T-helper 2 cell (primary cell): ENCODE measurements around the gene RIN3.
A peak's percentile ranks its signal among the peaks of the same experiment; 100 is the strongest.

Experiments
- DNase-seq, 5 experiments: peaks; one replicate each; pipeline versions ENCODE4 v3.0.0 to v3.0.0-alpha.2; 2012 to 2022

The RIN3 gene

GRCh38 chr14:92651758-92652406 lies 138.3 kb downstream of the RIN3 start:
- DNase-seq: peak in 3 of 5 experiments; percentile 11 to 41 (median 22)

DNA sequence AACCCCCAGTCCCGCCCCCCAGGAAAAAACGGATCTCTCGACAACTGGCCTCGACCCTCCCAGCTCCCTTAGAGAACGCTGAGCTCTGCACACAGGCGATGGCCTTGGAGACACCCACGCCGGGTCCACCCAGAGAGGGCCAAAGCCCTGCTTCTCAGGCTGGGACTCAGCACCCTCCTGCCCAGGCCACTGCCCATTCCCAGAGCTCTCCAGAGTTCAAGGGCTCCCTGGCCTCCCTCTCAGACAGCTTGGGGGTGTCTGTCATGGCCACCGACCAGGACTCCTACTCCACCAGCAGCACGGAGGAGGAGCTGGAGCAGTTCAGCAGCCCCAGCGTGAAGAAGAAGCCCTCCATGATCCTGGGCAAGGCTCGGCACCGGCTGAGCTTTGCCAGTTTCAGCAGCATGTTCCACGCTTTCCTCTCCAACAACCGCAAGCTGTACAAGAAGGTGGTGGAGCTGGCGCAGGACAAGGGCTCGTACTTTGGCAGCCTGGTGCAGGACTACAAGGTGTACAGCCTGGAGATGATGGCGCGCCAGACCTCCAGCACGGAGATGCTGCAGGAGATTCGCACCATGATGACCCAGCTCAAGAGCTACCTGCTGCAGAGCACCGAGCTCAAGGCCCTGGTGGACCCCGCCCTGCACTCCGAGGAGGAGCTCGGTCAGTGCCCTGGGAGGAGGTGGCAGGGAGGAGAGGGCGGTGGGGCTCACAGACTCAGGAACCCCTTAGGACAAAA lies 139.0 kb downstream of the RIN3 start:
- peak in 1 of 5 experiments; percentile 37 for DNase-seq

DNA sequence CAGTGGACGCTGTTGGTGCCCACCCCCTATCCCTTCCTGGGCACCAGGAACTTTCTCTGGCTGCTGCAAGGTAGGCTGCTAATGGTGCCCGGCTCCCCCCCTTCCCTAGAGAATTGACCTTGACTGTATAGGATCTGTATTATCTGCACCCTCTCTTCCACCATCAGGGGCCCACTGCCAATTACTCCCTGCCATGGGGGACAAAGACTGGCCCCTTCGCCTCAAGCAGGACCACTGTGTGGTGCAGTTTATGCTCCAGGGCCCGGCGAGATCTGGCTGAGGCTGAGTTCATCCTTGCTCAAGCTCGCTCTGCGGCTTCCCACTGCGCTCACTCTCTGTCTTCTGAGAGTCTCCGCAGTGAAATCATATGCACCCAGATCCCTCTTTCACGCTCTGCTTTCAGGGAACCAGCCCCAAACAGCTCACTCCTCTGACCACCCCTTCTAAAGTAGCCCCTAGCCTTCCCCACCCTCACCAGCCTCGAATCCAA lies 139.6 kb downstream of the RIN3 start:
- peak in 2 of 5 experiments; percentile 6 to 33 for DNase-seq

DNA sequence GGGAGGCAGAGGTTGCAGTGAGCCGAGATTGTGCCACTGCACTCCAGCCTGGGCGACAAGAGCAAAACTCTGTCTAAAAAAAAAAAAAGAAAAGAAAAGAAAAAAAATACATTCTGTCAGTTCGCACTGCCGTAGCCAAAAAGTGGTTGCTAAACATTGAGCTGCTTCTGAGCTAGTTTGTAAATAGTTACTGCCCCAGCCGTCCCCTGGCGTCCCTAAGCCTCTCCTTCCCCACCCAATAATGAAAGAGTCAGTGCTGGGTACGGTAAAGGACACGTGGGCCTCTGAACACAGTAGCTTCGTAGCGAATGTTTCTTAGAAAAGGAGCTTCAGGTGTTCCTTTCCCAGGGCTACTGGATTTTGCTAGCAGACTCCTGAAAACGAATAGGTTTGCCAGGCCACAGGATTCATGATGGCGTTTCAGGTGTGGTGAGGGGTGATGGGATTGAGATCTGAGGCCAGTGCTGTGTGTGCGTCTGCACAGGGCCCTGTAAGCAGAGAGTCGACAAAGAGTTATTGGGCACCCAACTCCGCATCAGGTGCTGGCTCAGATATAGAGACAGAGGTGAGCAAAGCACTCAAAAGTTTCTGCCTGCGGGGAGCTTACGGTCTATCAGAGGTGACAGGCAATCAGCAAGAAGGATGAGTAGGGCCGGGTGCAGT lies 140.8 kb downstream of the RIN3 start:
- DNase-seq: no peak

- no peak for DNase-seq
These were observed 142.0 kb downstream of the RIN3 start for GRCh38 chr14:92655419-92656201.

- DNase-seq: no peak
These were observed 142.9 kb downstream of the RIN3 start for GRCh38 chr14:92656306-92657081.

DNA sequence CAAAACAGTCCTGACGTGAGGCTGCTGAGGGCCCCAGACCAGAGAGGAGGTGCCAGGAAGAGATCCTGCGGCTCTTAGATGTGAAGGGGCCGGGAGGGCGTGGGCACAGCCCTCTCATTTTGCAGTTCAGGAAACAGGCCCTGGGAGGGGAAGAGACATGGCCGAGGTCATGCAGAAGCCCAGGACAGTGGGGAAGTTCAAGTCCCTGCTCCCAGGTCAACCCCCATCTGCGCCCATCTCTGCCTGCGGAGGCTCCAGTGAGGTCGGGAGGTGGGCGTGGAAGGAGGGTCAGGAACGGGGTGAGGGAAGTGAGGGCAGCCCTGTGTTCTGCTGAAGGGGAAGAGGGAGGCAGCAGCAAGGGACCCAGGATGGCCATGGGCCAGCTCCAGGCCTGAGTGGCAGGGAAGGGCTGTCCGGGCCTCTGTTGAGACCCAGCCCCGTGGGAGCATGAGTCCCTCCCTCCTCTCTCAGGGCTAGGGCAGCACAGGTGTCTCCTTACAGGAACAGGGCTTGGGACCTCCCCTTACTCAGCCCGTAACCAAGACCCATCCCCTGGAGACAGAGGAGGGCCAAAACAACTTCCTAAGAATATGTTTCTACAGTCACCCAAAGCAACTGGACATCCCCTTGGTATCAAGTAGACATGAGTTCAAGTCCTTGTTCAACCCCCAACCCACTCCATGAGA lies 144.0 kb downstream of the RIN3 start:
- no peak for DNase-seq

- DNase-seq: no peak
These were observed 144.6 kb downstream of the RIN3 start for GRCh38 chr14:92658160-92658559.

DNA sequence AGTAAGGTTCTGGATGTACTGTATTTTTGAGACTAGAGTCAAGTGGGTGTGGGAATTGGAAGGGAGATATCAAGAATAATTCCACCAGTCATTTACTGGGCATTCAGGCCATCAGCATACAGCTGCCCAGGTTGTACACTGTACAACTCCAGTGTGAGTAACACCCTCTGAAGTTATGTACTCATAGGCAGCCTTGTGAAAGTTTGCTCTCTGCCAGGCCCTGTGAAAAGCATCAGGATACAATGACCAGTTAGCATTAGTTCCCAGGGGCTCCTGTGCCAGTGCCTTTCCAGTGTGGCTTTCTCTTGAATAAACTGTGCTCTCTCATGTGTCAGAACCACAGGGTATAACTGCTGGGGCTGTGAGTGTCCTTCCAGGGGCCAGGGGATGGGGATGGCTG lies 145.1 kb downstream of the RIN3 start:
- DNase-seq: no peak

DNA sequence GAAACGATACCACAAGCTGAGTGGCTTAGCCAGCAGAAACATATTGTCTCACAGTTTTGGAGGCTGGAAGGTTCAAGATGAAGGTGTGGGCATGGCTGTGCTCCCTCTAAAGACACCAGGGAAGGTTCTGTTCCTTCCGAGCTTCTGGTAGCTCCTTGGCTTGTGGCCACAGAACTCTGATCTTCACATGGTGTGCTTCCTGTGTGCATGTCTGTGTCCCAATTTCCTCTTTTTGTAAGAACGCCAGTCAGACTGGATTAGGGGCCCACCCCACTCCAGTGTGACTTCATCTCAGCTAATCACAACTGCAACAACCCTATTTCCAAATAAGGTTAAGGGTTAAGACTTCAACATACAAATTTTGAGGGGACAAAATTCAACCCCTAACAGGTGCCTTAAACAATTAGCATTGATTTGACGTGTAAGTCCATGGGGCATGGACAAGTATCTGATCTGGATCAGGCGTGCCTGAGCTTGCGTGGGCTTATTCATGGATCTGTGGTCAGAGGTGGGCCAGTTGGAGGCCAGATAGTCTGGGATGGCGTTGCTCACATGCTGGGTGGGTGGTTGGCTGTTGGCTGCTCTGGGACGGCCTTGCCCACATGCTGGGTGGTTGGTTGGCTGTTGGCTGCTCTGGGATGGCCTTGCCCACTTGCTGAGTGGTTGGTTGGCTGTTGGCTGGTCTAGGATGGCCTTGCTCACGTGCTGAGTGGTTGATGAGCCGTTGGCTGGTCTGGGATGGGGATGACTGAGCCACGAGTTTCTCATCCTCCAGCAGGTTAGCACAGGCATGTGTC lies 146.4 kb downstream of the RIN3 start:
- no peak for DNase-seq

GRCh38 chr14:92660571-92660970 lies 147.0 kb downstream of the RIN3 start:
- DNase-seq: no peak

GRCh38 chr14:92663049-92663448 lies 149.5 kb downstream of the RIN3 start:
- DNase-seq: no peak

GRCh38 chr14:92665661-92666110 lies 152.1 kb downstream of the RIN3 start:
- DNase-seq: no peak

DNA sequence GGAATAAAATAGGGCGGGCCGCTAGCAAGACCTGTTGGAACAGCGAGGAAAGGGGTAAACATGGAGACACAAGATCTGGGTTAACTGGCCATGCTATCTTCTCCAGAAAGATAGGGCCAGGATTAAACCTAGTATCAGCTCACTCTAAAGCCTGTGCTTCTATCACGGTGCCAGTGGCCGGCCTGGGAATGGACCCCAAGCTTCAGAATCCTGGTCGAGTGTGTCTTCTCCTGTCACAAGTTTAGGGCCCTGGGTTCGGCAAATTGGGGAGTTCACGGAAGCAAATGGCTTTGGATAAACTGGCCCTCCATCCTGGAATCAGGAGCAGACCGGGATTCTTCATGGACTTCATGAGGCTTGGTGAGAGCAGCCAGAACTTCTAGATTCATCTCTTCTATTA lies 152.7 kb downstream of the RIN3 start:
- no peak for DNase-seq

GRCh38 chr14:92668276-92668973 lies 154.8 kb downstream of the RIN3 start:
- no peak for DNase-seq

- DNase-seq: peak in 1 of 5 experiments; percentile 40
These were observed 156.6 kb downstream of the RIN3 start for GRCh38 chr14:92670160-92670559.

DNA sequence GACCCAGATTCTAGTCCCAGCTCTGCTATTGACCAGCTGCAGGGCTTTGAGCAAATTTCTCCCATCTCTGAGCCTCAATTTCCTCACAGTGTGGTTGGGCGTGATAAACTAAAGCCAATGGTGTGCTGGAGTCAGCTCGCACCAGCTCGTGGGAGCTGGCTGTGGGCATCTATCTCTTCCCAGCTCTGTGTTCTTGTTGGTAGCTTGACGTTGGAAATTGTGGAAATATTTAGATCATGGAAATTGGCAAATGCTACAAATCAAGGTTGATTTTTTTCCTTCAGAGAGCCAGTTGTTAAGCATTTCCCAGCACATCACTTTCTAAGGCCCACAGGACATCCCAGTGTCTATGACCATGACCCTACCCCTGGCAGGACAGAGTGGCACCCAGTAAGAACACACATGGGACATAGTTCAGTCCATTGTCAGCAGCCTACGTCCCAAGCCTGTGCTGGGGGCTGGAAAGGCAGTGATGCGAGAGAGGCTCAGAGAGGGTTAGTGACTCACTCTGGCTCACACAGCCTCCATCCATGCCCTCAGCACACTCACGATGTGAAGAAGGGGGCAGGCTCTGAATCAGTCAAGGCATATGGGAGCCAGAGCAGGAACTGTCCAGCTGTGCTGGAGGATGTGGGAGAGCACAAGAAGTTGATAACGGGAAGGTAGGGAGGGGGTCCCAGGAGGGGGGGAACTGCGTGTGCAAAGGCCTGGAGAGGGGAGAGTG lies 157.2 kb downstream of the RIN3 start:
- DNase-seq: no peak

DNA sequence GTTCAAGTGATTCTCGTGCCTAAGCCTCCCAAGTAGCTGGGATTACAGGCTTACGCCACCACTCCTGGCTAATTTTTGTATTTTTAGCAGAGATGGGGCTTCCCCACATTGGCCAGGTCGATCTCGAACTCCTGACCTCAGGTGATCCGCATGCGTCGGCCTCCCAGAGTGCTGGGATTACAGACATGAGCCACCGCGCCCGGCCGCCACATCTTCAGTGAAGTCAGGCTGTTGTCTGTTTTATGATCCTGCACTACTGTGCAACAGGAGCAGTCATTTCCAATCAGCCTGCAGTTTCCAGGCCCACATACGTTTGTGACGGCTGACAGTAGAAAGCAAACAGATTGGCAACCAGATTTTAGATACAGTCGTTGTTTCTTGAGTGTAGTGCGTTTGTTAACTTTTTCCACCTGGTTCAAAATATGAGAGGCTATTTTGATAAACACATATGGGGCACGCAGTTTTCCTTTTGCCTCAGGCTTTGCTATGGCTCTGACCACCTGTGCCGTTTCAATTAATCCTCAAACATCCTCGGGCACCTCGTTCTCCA lies 160.1 kb downstream of the RIN3 start:
- no peak for DNase-seq

DNA sequence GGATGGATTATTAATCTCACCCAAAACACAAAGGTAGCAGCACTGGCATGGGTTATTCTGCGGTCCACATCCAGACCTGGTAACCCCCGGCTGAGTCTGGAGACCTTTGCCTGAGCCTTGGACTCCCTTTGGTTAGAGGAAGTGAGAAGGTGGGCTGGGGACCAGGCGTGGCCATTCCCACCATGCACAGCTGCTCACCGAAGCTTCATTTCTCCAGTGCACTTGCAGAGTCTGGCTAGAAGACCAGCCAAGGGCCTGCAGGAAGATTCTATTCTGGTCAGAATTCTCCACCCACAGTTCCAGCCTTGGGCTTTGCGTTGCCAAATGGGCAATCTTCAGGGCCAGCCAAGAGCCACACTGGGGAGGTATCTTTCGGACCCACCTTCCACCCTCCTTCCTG lies 161.8 kb downstream of the RIN3 start:
- no peak for DNase-seq
